8988T (cell line): ENCODE measurements around the gene WASHC1.
"Not testable (repeated sequence)": the region's sequence is repeated elsewhere in the genome, so short reads cannot be mapped to it uniquely, and the experiment has no call there.

ENCODE experiments used
- DNase-seq: peaks from one replicate; pipeline ENCODE4 v3.0.0; 2011

The WASHC1 gene

DNA sequence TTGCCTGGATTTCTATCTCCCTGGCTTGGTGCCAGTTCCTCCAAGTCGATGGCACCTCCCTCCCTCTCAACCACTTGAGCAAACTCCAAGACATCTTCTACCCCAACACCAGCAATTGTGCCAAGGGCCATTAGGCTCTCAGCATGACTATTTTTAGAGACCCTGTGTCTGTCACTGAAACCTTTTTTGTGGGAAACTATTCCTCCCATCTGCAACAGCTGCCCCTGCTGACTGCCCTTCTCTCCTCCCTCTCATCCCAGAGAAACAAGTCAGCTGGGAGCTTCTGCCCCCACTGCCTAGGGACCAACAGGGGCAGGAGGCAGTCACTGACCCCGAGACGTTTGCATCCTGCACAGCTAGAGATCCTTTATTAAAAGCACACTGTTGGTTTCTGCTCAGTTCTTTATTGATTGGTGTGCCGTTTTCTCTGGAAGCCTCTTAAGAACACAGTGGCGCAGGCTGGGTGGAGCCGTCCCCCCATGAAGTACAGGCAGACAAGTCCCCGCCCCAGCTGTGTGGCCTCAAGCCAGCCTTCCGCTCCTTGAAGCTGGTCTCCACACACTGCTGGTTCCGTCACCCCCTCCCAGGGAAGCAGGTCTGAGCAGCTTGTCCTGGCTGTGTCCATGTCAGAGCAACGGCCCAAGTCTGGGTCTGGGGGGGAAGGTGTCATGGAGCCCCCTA lies 15.0 kb downstream of the WASHC1 start:
- DNase-seq: not testable (repeated sequence)

DNA sequence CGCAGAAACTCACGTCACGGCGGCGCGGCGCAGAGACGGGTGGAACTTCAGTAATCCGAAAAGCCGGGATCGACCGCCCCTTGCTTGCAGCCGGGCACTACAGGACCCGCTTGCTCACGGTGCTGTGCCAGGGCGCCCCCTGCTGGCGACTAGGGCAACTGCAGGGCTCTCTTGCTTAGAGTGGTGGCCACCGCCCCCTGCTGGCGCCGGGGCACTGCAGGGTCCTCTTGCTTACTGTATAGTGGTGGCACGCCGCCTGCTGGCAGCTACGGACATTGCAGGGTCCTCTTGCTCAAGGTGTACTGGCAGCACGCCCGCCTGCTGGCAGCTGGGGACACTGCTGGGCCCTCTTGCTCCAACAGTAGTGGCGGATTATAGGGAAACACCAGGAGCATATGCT lies 18.1 kb downstream of the WASHC1 start:
- DNase-seq: not testable (repeated sequence)

DNA sequence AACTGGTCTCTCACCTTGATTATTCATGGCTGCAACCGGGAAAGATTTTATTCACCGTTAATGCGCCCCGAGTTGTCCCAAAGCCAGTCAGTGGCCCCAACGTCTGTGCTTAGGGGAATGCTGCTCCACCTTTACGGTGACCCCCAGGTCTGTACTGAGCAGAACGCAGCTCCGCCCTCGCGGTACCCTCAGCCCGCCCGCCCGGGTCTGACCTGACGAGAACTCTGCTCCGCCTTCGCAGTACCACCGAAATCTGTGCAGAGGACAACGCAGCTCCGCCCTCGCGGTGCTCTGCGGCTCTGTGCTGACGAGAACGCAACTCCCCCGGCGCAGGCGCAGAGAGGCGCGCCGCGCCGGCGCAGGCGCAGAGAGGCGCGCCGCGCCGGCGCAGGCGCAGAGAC lies 18.6 kb downstream of the WASHC1 start:
- DNase-seq: not testable (repeated sequence)

DNA sequence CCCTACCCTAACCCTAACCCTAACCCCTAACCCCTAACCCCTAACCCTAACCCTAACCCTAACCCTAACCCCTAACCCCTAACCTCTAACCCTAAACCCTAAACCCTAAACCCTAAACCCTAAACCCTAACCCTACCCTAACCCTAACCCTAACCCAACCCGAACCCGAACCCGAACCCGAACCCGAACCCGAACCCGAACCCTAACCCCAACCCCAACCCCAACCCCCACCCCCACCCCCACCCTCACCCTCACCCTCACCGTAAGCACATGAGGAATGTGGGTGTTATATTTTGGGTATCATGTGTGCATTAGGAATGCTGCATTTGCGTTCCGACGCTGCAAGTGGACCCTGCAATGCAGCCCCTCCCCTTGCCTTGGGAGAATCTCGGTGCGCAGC lies 19.0 kb downstream of the WASHC1 start:
- not testable (repeated sequence) for DNase-seq
